H9 (cell line): ENCODE results near the gene PRLHR. TPM values are rescaled to one million over a fixed set of nuclear protein-coding genes. Genes with fewer than 3 reads are reported as not detected.

Source experiments
- DNase-seq: peaks from one replicate; pipeline ENCODE4 v3.0.0-alpha.2; 2017
- H2AFZ ChIP-seq: one replicate; pipeline ENCODE4 v1.6.1; 2013; ENCODE audit warnings: mild to moderate bottlenecking, low read length, control low read depth, moderate library complexity
- H2AK5ac ChIP-seq: 2 replicates; pipeline ENCODE4 v1.6.1; 2013; ENCODE audit warnings: low read length, control low read depth, mixed read lengths; ENCODE audit not compliant: insufficient read length
- H2BK120ac ChIP-seq: one replicate; pipeline ENCODE4 v1.6.1; 2013; ENCODE audit warnings: low read depth, mild to moderate bottlenecking, low read length, control low read depth, inconsistent platforms; ENCODE audit not compliant: poor library complexity, severe bottlenecking
- H2BK12ac ChIP-seq: 2 replicates; pipeline ENCODE4 v1.6.1; 2013; ENCODE audit warnings: low read length, control low read depth, mixed read lengths, low read depth; ENCODE audit not compliant: insufficient read length
- H2BK15ac ChIP-seq: 2 replicates; pipeline ENCODE4 v1.6.1; 2013; ENCODE audit warnings: low read depth, low read length, control low read depth
- H2BK20ac ChIP-seq: one replicate; pipeline ENCODE4 v1.6.1; 2013; ENCODE audit warnings: low read depth, mild to moderate bottlenecking, low read length, control low read depth, inconsistent platforms; ENCODE audit not compliant: poor library complexity, severe bottlenecking
- H2BK5ac ChIP-seq: 2 replicates; pipeline ENCODE4 v1.6.1; 2013; ENCODE audit warnings: low read length, control low read depth, mixed read lengths; ENCODE audit not compliant: insufficient read length
- H3K14ac ChIP-seq: 2 replicates; pipeline ENCODE4 v1.6.1; 2013; ENCODE audit warnings: low read length, control low read depth; ENCODE audit not compliant: insufficient read depth
- H3K18ac ChIP-seq: 2 replicates; pipeline ENCODE4 v1.6.1; 2013; ENCODE audit warnings: low read depth, mild to moderate bottlenecking, mixed read lengths, low read length, control low read depth; ENCODE audit not compliant: insufficient read length
- H3K23ac ChIP-seq: 2 replicates; pipeline ENCODE4 v1.6.1; 2013; ENCODE audit warnings: low read length, control low read depth, mixed read lengths, low read depth; ENCODE audit not compliant: insufficient read length
- H3K23me2 ChIP-seq: 2 replicates; pipeline ENCODE4 v1.6.1; 2013; ENCODE audit warnings: low read depth, mild to moderate bottlenecking, mixed read lengths, low read length, control low read depth; ENCODE audit not compliant: insufficient read length, poor library complexity, severe bottlenecking
- H3K27ac ChIP-seq: 2 replicates; pipeline ENCODE4 v1.5.1; 2013; ENCODE audit warnings: low read length, control low read depth, mixed read lengths, low read depth; ENCODE audit not compliant: insufficient read length
- H3K27me3 ChIP-seq: 2 replicates; pipeline ENCODE4 v1.6.1; 2013; ENCODE audit warnings: low read length, control low read depth, inconsistent platforms; ENCODE audit not compliant: insufficient read depth
- H3K4ac ChIP-seq: 2 replicates; pipeline ENCODE4 v1.6.1; 2013; ENCODE audit warnings: low read depth, mild to moderate bottlenecking, control low read depth, inconsistent platforms, low read length, moderate library complexity
- H3K4me1 ChIP-seq: 2 replicates; pipeline ENCODE4 v1.6.1; 2013; ENCODE audit warnings: low read length, control low read depth, inconsistent platforms; ENCODE audit not compliant: insufficient read depth
- H3K4me2 ChIP-seq: 2 replicates; pipeline ENCODE4 v1.6.1; 2013; ENCODE audit warnings: low read length, control low read depth, mixed read lengths; ENCODE audit not compliant: insufficient read length, insufficient read depth
- H3K56ac ChIP-seq: 2 replicates; pipeline ENCODE4 v1.6.1; 2013; ENCODE audit warnings: low read depth, mild to moderate bottlenecking, mixed read lengths, low read length, control low read depth; ENCODE audit not compliant: insufficient read length
- H3K79me1 ChIP-seq: 2 replicates; pipeline ENCODE4 v1.6.1; 2013; ENCODE audit warnings: low read depth, mild to moderate bottlenecking, moderate library complexity, low read length, control low read depth, inconsistent platforms; ENCODE audit not compliant: insufficient read depth, poor library complexity, severe bottlenecking
- H3K79me2 ChIP-seq: 2 replicates; pipeline ENCODE4 v1.6.1; 2013; ENCODE audit warnings: low read length, control low read depth, inconsistent platforms; ENCODE audit not compliant: insufficient read depth
- H3K9ac ChIP-seq: 2 replicates; pipeline ENCODE4 v1.6.1; 2013; ENCODE audit warnings: low read length, control low read depth, mixed read lengths; ENCODE audit not compliant: insufficient read length; ENCODE audit errors: extremely low read depth
- H3K9me3 ChIP-seq: one replicate; pipeline ENCODE4 v1.6.1; 2013; ENCODE audit warnings: low read depth, low read length, inconsistent platforms; ENCODE audit not compliant: control insufficient read depth
- H3T11ph ChIP-seq: one replicate; pipeline ENCODE4 v1.6.1; 2013; ENCODE audit warnings: mild to moderate bottlenecking, low read length, control low read depth, inconsistent platforms
- H4K20me1 ChIP-seq: one replicate; pipeline ENCODE4 v1.6.1; 2013; ENCODE audit not compliant: control insufficient read depth, insufficient read length, insufficient read depth
- H4K5ac ChIP-seq: 2 replicates; pipeline ENCODE4 v1.6.1; 2013; ENCODE audit warnings: low read depth, mild to moderate bottlenecking, mixed read lengths, low read length, control low read depth; ENCODE audit not compliant: insufficient read length
- H4K8ac ChIP-seq: replicated peaks from 2 replicates; pipeline ENCODE4 v1.6.1; 2013; ENCODE audit warnings: low read length, control low read depth, mixed read lengths, low read depth; ENCODE audit not compliant: insufficient read length
- H4K91ac ChIP-seq: 2 replicates; pipeline ENCODE4 v1.6.1; 2013; ENCODE audit warnings: low read depth, mild to moderate bottlenecking, moderate library complexity, mixed read lengths, low read length, control low read depth; ENCODE audit not compliant: insufficient read length
- H3K27ac Mint-ChIP-seq, 3 experiments: 2 replicates in 2 of 3; 3 replicates in 1 of 3; pipeline ENCODE4 v1.8.0; 2020 to 2021; ENCODE audit warnings: mixed read lengths in 3 of 3, mild to moderate bottlenecking in 1 of 3, moderate library complexity in 1 of 3
- H3K27me3 Mint-ChIP-seq: 2 replicates; pipeline ENCODE4 v1.8.0; 2021; ENCODE audit warnings: low read depth, mild to moderate bottlenecking, moderate library complexity, mixed read lengths
- H3K36me3 Mint-ChIP-seq, 3 experiments: 2 replicates in 2 of 3; 3 replicates in 1 of 3; pipeline ENCODE4 v1.8.0; 2020 to 2021; ENCODE audit warnings: low read depth in 3 of 3, mixed read lengths in 3 of 3; ENCODE audit not compliant: insufficient read depth in 1 of 3
- H3K4me1 Mint-ChIP-seq, 2 experiments: 2 replicates each; pipeline ENCODE4 v1.8.0; 2020; ENCODE audit warnings: mixed read lengths in 2 of 2
- H3K4me3 Mint-ChIP-seq, 2 experiments: 2 replicates in 1 of 2; 3 replicates in 1 of 2; pipeline ENCODE4 v1.8.0; 2020 to 2021; ENCODE audit warnings: mild to moderate bottlenecking in 2 of 2, mixed read lengths in 2 of 2, moderate library complexity in 1 of 2
- H3K9me3 Mint-ChIP-seq, 2 experiments: 2 replicates in 1 of 2; 3 replicates in 1 of 2; pipeline ENCODE4 v1.8.0; 2020; ENCODE audit warnings: mild to moderate bottlenecking in 2 of 2, mixed read lengths in 2 of 2, moderate library complexity in 1 of 2
- CTCF ChIP-seq: fragments of 200-600 bp; sonication (generic); conservative IDR thresholded peaks from 3 replicates; pipeline ENCODE4 v1.8.0; 2021; ENCODE audit warnings: antibody characterized with exemption, mild to moderate bottlenecking
- WGBS: extraction: QIAGEN DNeasy Blood & Tissue Kit; methylation state at CpG from one replicate; pipeline ENCODE4 v1.1.7; 2013; ENCODE audit warnings: missing lambda C conversion rate, low lambda C conversion rate, mixed read lengths; ENCODE audit not compliant: insufficient read length; ENCODE audit errors: extremely low coverage; 5-methylcytosine and 5-hydroxymethylcytosine counted together
- total RNA-seq: library from RNA; stranded (reverse); gene quantifications from 2 replicates; pipeline ENCODE4 v1.2.1, GENCODE V29; 2021

The PRLHR gene
- total RNA-seq, 1 experiment from 2014 or later, result not detected

- no peak overlapping the region for H2BK5ac ChIP-seq
- no peak overlapping the region for H3K9ac ChIP-seq
- DNase-seq, result no peak
- no peaks in the 10 kb centered on the region for H3K9me3 Mint-ChIP-seq
- H4K20me1 ChIP-seq, result no peaks in the 10 kb centered on the region
- no peak overlapping the region for H2AFZ ChIP-seq
- peaks cover 19 to 22% of the 10 kb centered on the region in 2 experiments for H3K4me1 Mint-ChIP-seq
- H3K27me3 Mint-ChIP-seq, result peaks cover 15% of the 10 kb centered on the region
- H3T11ph ChIP-seq, result no peak overlapping the region
- no peak for TF ChIP-seq CTCF
- H3K36me3 Mint-ChIP-seq, result no peaks in the 10 kb centered on the region
- H2BK12ac ChIP-seq, result no peak overlapping the region
- H3K23ac ChIP-seq, result no peak overlapping the region
- no peak overlapping the region for H3K4me2 ChIP-seq
- no peak overlapping the region for H3K56ac ChIP-seq
- no CpG with 5 or more reads among the region's 3 CpGs for WGBS
- H2BK15ac ChIP-seq, result no peak overlapping the region
- H3K27ac Mint-ChIP-seq, result no peak overlapping the region; a peak in 1 of 7 replicates
- no peak overlapping the region for H3K18ac ChIP-seq
- no peak overlapping the region for H3K4ac ChIP-seq
- no peak overlapping the region for H3K4me3 Mint-ChIP-seq
- H3K79me1 ChIP-seq, result no peaks in the 10 kb centered on the region
- no peak overlapping the region for H4K8ac ChIP-seq
- H3K23me2 ChIP-seq, result no peaks in the 10 kb centered on the region
- no peak overlapping the region for H4K91ac ChIP-seq
- H3K27me3 ChIP-seq, result no peaks in the 10 kb centered on the region
- H4K5ac ChIP-seq, result no peak overlapping the region
- no peak overlapping the region for H3K14ac ChIP-seq
- H3K27ac ChIP-seq, result no peak overlapping the region
- H3K4me1 ChIP-seq, result no peaks in the 10 kb centered on the region
- no peaks in the 10 kb centered on the region for H3K9me3 ChIP-seq
- H2BK20ac ChIP-seq, result no peak overlapping the region
- H2BK120ac ChIP-seq, result no peak overlapping the region
- no peaks in the 10 kb centered on the region for H3K79me2 ChIP-seq
- H2AK5ac ChIP-seq, result no peak overlapping the region
Measured at GRCh38 chr10:118625504-118625903, 30.1 kb upstream of the PRLHR start.
